PC-9 (cell line): ENCODE measurements around the gene GP2. TPM values are rescaled to one million over a fixed set of nuclear protein-coding genes. Genes with fewer than 3 reads are reported as not detected.

Experiments used
- BruUV-seq: library from RNA; stranded (reverse); fragments of 400-500 nt; replicated peaks from 2 replicates; lab custom pipeline; 2021; lab: Mats Ljungman, UMichigan
- CTCF ChIA-PET: fragments of 300-600 bp; sonication (Branson Sonifier 250); formaldehyde crosslinking; loops from one replicate; lab custom pipeline; 2022; ENCODE audit warnings: antibody characterized with exemption; lab: Charles Lee
- POLR2A ChIA-PET: fragments of 300-600 bp; sonication (Branson Sonifier 250); formaldehyde crosslinking; loops from one replicate; lab custom pipeline; 2022; ENCODE audit warnings: antibody characterized with exemption; ENCODE audit not compliant: unreplicated experiment; lab: Charles Lee
- DNase-seq, 2 experiments: peaks; one replicate each; pipeline versions ENCODE4 v3.0.0 to v3.0.0-alpha.2; 2015 to 2022; ENCODE audit warnings: mixed read lengths in 1 of 2
- H2AFZ ChIP-seq: fragments of 200-600 bp; sonication (generic); 2 replicates; pipeline ENCODE4 v1.8.1; 2017; ENCODE audit warnings: antibody characterized with exemption
- H3F3A ChIP-seq: fragments of 200-600 bp; sonication (generic); 2 replicates; pipeline ENCODE4 v1.8.1; 2017; ENCODE audit warnings: antibody characterized with exemption, mild to moderate bottlenecking, low read depth; ENCODE audit not compliant: insufficient read depth
- H3K27ac ChIP-seq: fragments of 200-600 bp; sonication (generic); 2 replicates; pipeline ENCODE4 v1.6.1; 2016; ENCODE audit warnings: mixed run types
- H3K27me3 ChIP-seq: fragments of 200-600 bp; sonication (generic); 2 replicates; pipeline ENCODE4 v1.6.1; 2016; ENCODE audit warnings: low read depth, mixed run types; ENCODE audit not compliant: insufficient read depth
- H3K36me3 ChIP-seq: fragments of 200-600 bp; sonication (generic); 2 replicates; pipeline ENCODE4 v1.6.1; 2016; ENCODE audit warnings: low read depth, mixed run types
- H3K4me1 ChIP-seq: fragments of 200-600 bp; sonication (generic); replicated peaks from 2 replicates; pipeline ENCODE4 v1.6.1; 2016; ENCODE audit warnings: mixed run types; ENCODE audit not compliant: insufficient read depth
- H3K4me2 ChIP-seq: fragments of 200-600 bp; sonication (generic); 2 replicates; pipeline ENCODE4 v1.6.1; 2017; ENCODE audit warnings: mixed run types
- H3K4me3 ChIP-seq: fragments of 200-600 bp; sonication (generic); 2 replicates; pipeline ENCODE4 v1.6.1; 2016; ENCODE audit warnings: mixed run types
- H3K79me2 ChIP-seq: fragments of 200-600 bp; sonication (generic); 2 replicates; pipeline ENCODE4 v1.6.1; 2017; ENCODE audit warnings: low read depth, mixed run types
- H3K9me2 ChIP-seq: fragments of 200-600 bp; sonication (generic); 2 replicates; pipeline ENCODE4 v1.8.1; 2017; ENCODE audit warnings: mild to moderate bottlenecking; ENCODE audit not compliant: insufficient read depth
- H3K9me3 ChIP-seq: fragments of 200-600 bp; sonication (generic); 2 replicates; pipeline ENCODE4 v1.8.1; 2016; ENCODE audit warnings: low read depth; ENCODE audit not compliant: insufficient read depth
- H4K20me1 ChIP-seq: fragments of 200-600 bp; sonication (generic); 2 replicates; pipeline ENCODE4 v1.8.1; 2017; ENCODE audit not compliant: insufficient read depth
- CTCF ChIP-seq: fragments of 200-600 bp; sonication (generic); conservative IDR thresholded peaks from 2 replicates; pipeline ENCODE4 v1.6.1; 2017; ENCODE audit warnings: mixed run types, antibody characterized with exemption, mild to moderate bottlenecking, moderate library complexity
- EZH2 ChIP-seq: fragments of 200-600 bp; sonication (generic); IDR thresholded peaks from 2 replicates; pipeline ENCODE4 v1.8.0; 2017; ENCODE audit warnings: antibody characterized with exemption, low read depth
- intact Hi-C: fragments of 100-400 bp; cut with micrococcal nuclease; formaldehyde crosslinking; loops from one replicate; pipeline ENCODE4 v1.10.0; 2022; ENCODE audit not compliant: unreplicated experiment
- total RNA-seq: library from RNA; stranded (reverse); gene quantifications from 2 replicates; pipeline ENCODE4 v1.2.3, GENCODE V29; 2021

Gene GP2
- total RNA-seq, 1 experiment from 2014 or later = not detected

- no peaks in the 10 kb centered on the region for H3K9me3 ChIP-seq
- H3K79me2 ChIP-seq = no peaks in the 10 kb centered on the region
- no TSS peak for BruUV-seq
- no peak overlapping the region for H3K27ac ChIP-seq
- H4K20me1 ChIP-seq = no peaks in the 10 kb centered on the region
- no peaks in the 10 kb centered on the region for H3K36me3 ChIP-seq
- no peaks in the 10 kb centered on the region for H3K4me1 ChIP-seq
- H3K4me3 ChIP-seq = no peak overlapping the region
- ChIA-PET CTCF (interaction anchor here (0.6 kb wide), 1 partner anchor 57 kb away, joined by 3 read pairs; no protein-coding TSS in a partner anchor), POLR2A (no interaction called here)
- H2AFZ ChIP-seq = no peak overlapping the region
- H3K27me3 ChIP-seq = peaks cover 8% of the 10 kb centered on the region; the same call in 1 of the 2 replicates
- H3K9me2 ChIP-seq = no peaks in the 10 kb centered on the region
- H3K4me2 ChIP-seq = no peak overlapping the region
- intact Hi-C loops = no loop called here
- no peak for TF ChIP-seq CTCF
- no peak for TF ChIP-seq EZH2
- H3F3A ChIP-seq = no peaks in the 10 kb centered on the region
- DNase-seq = no peak
Observed at GRCh38 chr16:20329392-20330138, 2.3 kb upstream of the GP2 start.

- TF ChIP-seq CTCF (no peak), EZH2 (no peak)
- intact Hi-C loops = no loop called here
- Histone ChIP-seq H3K27me3 (peaks cover 11% of the 10 kb centered on the region; the same call in 1 of the 2 replicates), H2AFZ (no peak overlapping the region), H3K9me3 (no peaks in the 10 kb centered on the region), H3K4me2 (no peak overlapping the region), H3K27ac (no peak overlapping the region), H3F3A (no peaks in the 10 kb centered on the region), H3K4me3 (no peak overlapping the region), H3K9me2 (no peaks in the 10 kb centered on the region), H3K36me3 (no peaks in the 10 kb centered on the region), H3K79me2 (no peaks in the 10 kb centered on the region), H3K4me1 (no peaks in the 10 kb centered on the region), H4K20me1 (no peaks in the 10 kb centered on the region)
- ChIA-PET CTCF (no interaction called here), POLR2A (no interaction called here)
- DNase-seq = no peak
- BruUV-seq = no TSS peak
Observed at GRCh38 chr16:20326321-20326720, 992 bp downstream of the GP2 start.

- CTCF ChIA-PET = no interaction called here
- TF ChIP-seq EZH2 (no peak), CTCF (no peak)
- no TSS peak for BruUV-seq
- H3K4me1 ChIP-seq = no peaks in the 10 kb centered on the region
- H2AFZ ChIP-seq = no peak overlapping the region
- no peaks in the 10 kb centered on the region for H3K9me2 ChIP-seq
- no peak overlapping the region for H3K4me2 ChIP-seq
- H4K20me1 ChIP-seq = no peaks in the 10 kb centered on the region
- H3K27ac ChIP-seq = no peak overlapping the region
- peaks cover 11% of the 10 kb centered on the region; the same call in 1 of the 2 replicates for H3K27me3 ChIP-seq
- no peaks in the 10 kb centered on the region for H3K79me2 ChIP-seq
- POLR2A ChIA-PET = no interaction called here
- H3K9me3 ChIP-seq = no peaks in the 10 kb centered on the region
- no peaks in the 10 kb centered on the region for H3K36me3 ChIP-seq
- intact Hi-C loops = no loop called here
- no peak overlapping the region for H3K4me3 ChIP-seq
- DNase-seq = no peak
- no peaks in the 10 kb centered on the region for H3F3A ChIP-seq
Observed at GRCh38 chr16:20325005-20325404, 2.3 kb downstream of the GP2 start.
